Cardiac muscle cell (in vitro differentiated cells and primary cell): ENCODE results near the gene LRRC3B. TPM values are rescaled to one million over a fixed set of nuclear protein-coding genes. Genes with fewer than 3 reads are reported as not detected.

Experiments
- DNase-seq, 2 donors: peaks; one replicate each; pipeline versions ENCODE4 v3.0.0 to v3.0.0-alpha.2; 2010 to 2017; ENCODE audit warnings: low read depth in 1 of 2, low spot score in 1 of 2
- H3K27ac ChIP-seq: fragments of 200-600 bp; sonication (generic); 2 replicates; pipeline ENCODE4 v1.5.1; 2016
- H3K27me3 ChIP-seq: fragments of 200-600 bp; sonication (generic); 2 replicates; pipeline ENCODE4 v1.6.0; 2016; ENCODE audit warnings: control low read depth
- H3K36me3 ChIP-seq: fragments of 200-600 bp; sonication (generic); 2 replicates; pipeline ENCODE4 v1.5.1; 2016; ENCODE audit warnings: control low read depth
- H3K4me1 ChIP-seq: fragments of 200-600 bp; sonication (generic); 2 replicates; pipeline ENCODE4 v1.8.1; 2017; ENCODE audit warnings: low read depth, mild to moderate bottlenecking, mixed run types
- H3K4me3 ChIP-seq: fragments of 200-600 bp; sonication (generic); 2 replicates; pipeline ENCODE4 v1.5.1; 2016; ENCODE audit warnings: mild to moderate bottlenecking
- H3K9me3 ChIP-seq: fragments of 200-600 bp; sonication (generic); 2 replicates; pipeline ENCODE4 v1.5.1; 2017; ENCODE audit warnings: low read depth, mild to moderate bottlenecking, control low read depth
- CTCF ChIP-seq: IDR thresholded peaks from 2 replicates; pipeline ENCODE4 v1.5.1; 2012; ENCODE audit warnings: low read depth, mild to moderate bottlenecking, low read length
- polyA plus RNA-seq: library from polyadenylated mRNA; unstranded; fragments of >200 nt; fragmentation: Nextera tagmentation; extraction: Ambion mirVana; gene quantifications from 2 replicates; pipeline ENCODE4 v1.2.1, GENCODE V29; 2016
- total RNA-seq: library from RNA; depleted of rRNA; stranded (reverse); fragments of >200 nt; gene quantifications from 2 replicates; pipeline ENCODE4 v1.2.3, GENCODE V29; 2016

The LRRC3B gene
- total and polyA plus RNA-seq, 2 experiments from 2014 or later: 0.09 TPM; not detected in 1

- no peak overlapping the region for H3K27ac ChIP-seq
- no peak for TF ChIP-seq CTCF
Measured at GRCh38 chr3:26753095-26753494, 130.5 kb downstream of the LRRC3B start.

GRCh38 chr3:26757978-26758377 is 135.4 kb downstream of the LRRC3B start:
- no peak for DNase-seq
- Histone ChIP-seq H3K27me3 (no peaks in the 10 kb centered on the region), H3K9me3 (no peaks in the 10 kb centered on the region), H3K4me1 (no peaks in the 10 kb centered on the region), H3K36me3 (no peaks in the 10 kb centered on the region), H3K4me3 (no peak overlapping the region), H3K27ac (no peak overlapping the region)
- no peak for TF ChIP-seq CTCF

More at GRCh38 chr3:26753095-26753494, 130.5 kb downstream of the LRRC3B start:
- Histone ChIP-seq H3K36me3 (no peaks in the 10 kb centered on the region), H3K4me3 (no peak overlapping the region), H3K27me3 (no peaks in the 10 kb centered on the region), H3K4me1 (no peaks in the 10 kb centered on the region), H3K9me3 (no peaks in the 10 kb centered on the region)
- no peak for DNase-seq
